PC-3 (cell line): ENCODE results near the gene AUTS2. TPM values are rescaled to one million over a fixed set of nuclear protein-coding genes. Genes with fewer than 3 reads are reported as not detected.

ENCODE experiments used
- ATAC-seq: fragments of 200-7000 bp; cut with Tn5 transposase; 2 replicates; pipeline ENCODE4 v1.9.1; 2020; ENCODE audit warnings: mild to moderate bottlenecking, moderate library complexity
- BruUV-seq: library from RNA; stranded (reverse); fragments of 400-500 nt; replicated peaks from 2 replicates; lab custom pipeline; 2021; lab: Mats Ljungman, UMichigan
- CTCF ChIA-PET: fragments of 300-600 bp; sonication (Branson Sonifier 250); formaldehyde crosslinking; loops from one replicate; lab custom pipeline; 2022; ENCODE audit warnings: antibody characterized with exemption; lab: Charles Lee
- POLR2A ChIA-PET: fragments of 300-600 bp; sonication (Branson Sonifier 250); formaldehyde crosslinking; loops from one replicate; lab custom pipeline; 2022; ENCODE audit warnings: antibody characterized with exemption; ENCODE audit not compliant: unreplicated experiment; lab: Charles Lee
- DNase-seq: peaks from one replicate; pipeline ENCODE4 v3.0.0-alpha.2; 2015
- H2AFZ ChIP-seq: fragments of 300-600 bp; sonication (generic); 2 replicates; pipeline ENCODE4 v1.6.0; 2016; ENCODE audit warnings: antibody characterized with exemption, low read length
- H3F3A ChIP-seq: fragments of 300-600 bp; sonication (generic); one replicate; pipeline ENCODE4 v1.6.0; 2017; ENCODE audit warnings: antibody characterized with exemption, low read length, control low read depth, mild to moderate bottlenecking; ENCODE audit not compliant: unreplicated experiment
- H3K27ac ChIP-seq: fragments of 300-600 bp; sonication (generic); 2 replicates; pipeline ENCODE4 v1.5.1; 2016; ENCODE audit warnings: mild to moderate bottlenecking, low read length
- H3K27me3 ChIP-seq: fragments of 300-600 bp; sonication (generic); 2 replicates; pipeline ENCODE4 v1.6.1; 2016; ENCODE audit warnings: low read length, mixed read lengths
- H3K36me3 ChIP-seq: fragments of 300-600 bp; sonication (generic); 2 replicates; pipeline ENCODE4 v1.6.1; 2016; ENCODE audit warnings: low read depth, mixed run types, low read length, mixed read lengths
- H3K4me1 ChIP-seq: fragments of 300-600 bp; sonication (generic); 2 replicates; pipeline ENCODE4 v1.5.1; 2016; ENCODE audit warnings: low read length; ENCODE audit not compliant: insufficient read depth
- H3K4me2 ChIP-seq: fragments of 300-600 bp; sonication (generic); 2 replicates; pipeline ENCODE4 v1.6.0; 2016; ENCODE audit warnings: low read length
- H3K4me3 ChIP-seq: fragments of 300-600 bp; sonication (generic); 2 replicates; pipeline ENCODE4 v1.5.1; 2016; ENCODE audit warnings: mild to moderate bottlenecking, low read length, mixed read lengths
- H3K79me2 ChIP-seq: fragments of 300-600 bp; sonication (generic); 2 replicates; pipeline ENCODE4 v1.6.1; 2017; ENCODE audit warnings: low read length, mixed read lengths
- H3K9ac ChIP-seq: fragments of 300-600 bp; sonication (generic); 2 replicates; pipeline ENCODE4 v1.6.0; 2016; ENCODE audit warnings: mild to moderate bottlenecking, low read length
- H3K9me2 ChIP-seq: fragments of 300-600 bp; sonication (generic); replicated peaks from 2 replicates; pipeline ENCODE4 v1.6.1; 2016; ENCODE audit warnings: mixed run types, low read length, mixed read lengths
- H3K9me3 ChIP-seq: fragments of 300-600 bp; sonication (generic); 2 replicates; pipeline ENCODE4 v1.6.1; 2016; ENCODE audit warnings: low read length, mixed read lengths
- H4K20me1 ChIP-seq: fragments of 300-600 bp; sonication (generic); 2 replicates; pipeline ENCODE4 v1.6.1; 2016; ENCODE audit warnings: low read length, mixed read lengths
- CTCF ChIP-seq: fragments of 300-600 bp; sonication (generic); conservative IDR thresholded peaks from 2 replicates; pipeline ENCODE4 v1.5.1; 2017; ENCODE audit warnings: antibody characterized with exemption, low read depth, mild to moderate bottlenecking, low read length
- EZH2 ChIP-seq: fragments of 300-600 bp; sonication (generic); IDR thresholded peaks from one replicate; pipeline ENCODE4 v1.6.1; 2017; ENCODE audit warnings: antibody characterized with exemption, mild to moderate bottlenecking, low read length; ENCODE audit not compliant: unreplicated experiment
- EZH2phosphoT487 ChIP-seq: fragments of 300-600 bp; sonication (generic); IDR thresholded peaks from 2 replicates; pipeline ENCODE4 v1.6.1; 2018; ENCODE audit warnings: mild to moderate bottlenecking, antibody characterized with exemption, low read length, borderline replicate concordance
- intact Hi-C: fragments of 100-400 bp; cut with micrococcal nuclease; formaldehyde crosslinking; loops from 2 replicates; pipeline ENCODE4 v1.9.0; 2023
- total RNA-seq: library from RNA; depleted of rRNA; stranded (reverse); fragments of >200 nt; gene quantifications from 2 replicates; pipeline ENCODE4 v1.2.3, GENCODE V29; 2014

The AUTS2 gene
- total RNA-seq, 1 experiment from 2014 or later: not detected

- no peak for DNase-seq
- no peaks in the 10 kb centered on the region for H3K9me2 ChIP-seq
- H3K4me3 ChIP-seq: no peak overlapping the region
- H3K9me3 ChIP-seq: peaks cover 14% of the 10 kb centered on the region; the same call in 1 of the 2 replicates
- no peaks in the 10 kb centered on the region for H3K79me2 ChIP-seq
- BruUV-seq: no TSS peak
- H3K9ac ChIP-seq: no peak overlapping the region
- no peaks in the 10 kb centered on the region for H3K36me3 ChIP-seq
- no peaks in the 10 kb centered on the region for H3K4me1 ChIP-seq
- POLR2A ChIA-PET: no interaction called here
- no peak overlapping the region for H3K4me2 ChIP-seq
- CTCF ChIA-PET: no interaction called here
- ATAC-seq: no peak
- no peak overlapping the region for H3K27ac ChIP-seq
- intact Hi-C loops: no loop called here
- no peaks in the 10 kb centered on the region for H4K20me1 ChIP-seq
- no peaks in the 10 kb centered on the region for H3F3A ChIP-seq
- TF ChIP-seq EZH2 (no peak), CTCF (no peak), EZH2phosphoT487 (no peak)
- H3K27me3 ChIP-seq: no peaks in the 10 kb centered on the region
- no peak overlapping the region for H2AFZ ChIP-seq
Measured at GRCh38 chr7:69956541-69956940, 358.3 kb downstream of the AUTS2 start.

GRCh38 chr7:69957661-69958060 lies 359.4 kb downstream of the AUTS2 start:
- Histone ChIP-seq H3K9ac (no peak overlapping the region), H3K36me3 (no peaks in the 10 kb centered on the region), H3K4me1 (no peaks in the 10 kb centered on the region), H3K27ac (no peak overlapping the region), H3K9me3 (peaks cover 14% of the 10 kb centered on the region; the same call in 1 of the 2 replicates), H3K27me3 (no peaks in the 10 kb centered on the region), H3K9me2 (no peaks in the 10 kb centered on the region), H3K79me2 (no peaks in the 10 kb centered on the region), H4K20me1 (no peaks in the 10 kb centered on the region), H3F3A (no peaks in the 10 kb centered on the region), H3K4me2 (no peak overlapping the region), H3K4me3 (no peak overlapping the region), H2AFZ (no peak overlapping the region)
- ChIA-PET POLR2A (interaction anchor here (0.6 kb wide), 1 partner anchor 30 kb away, joined by 4 read pairs; no protein-coding TSS in a partner anchor), CTCF (no interaction called here)
- intact Hi-C loops: no loop called here
- no peak for TF ChIP-seq EZH2
- TF ChIP-seq CTCF: no peak
- TF ChIP-seq EZH2phosphoT487: no peak
- BruUV-seq: no TSS peak
- no peak for DNase-seq
- no peak for ATAC-seq

- TF ChIP-seq EZH2phosphoT487 (no peak), CTCF (no peak), EZH2 (no peak)
- POLR2A ChIA-PET: no interaction called here
- CTCF ChIA-PET: no interaction called here
Measured at GRCh38 chr7:69959789-69960499, 361.7 kb downstream of the AUTS2 start.

More at GRCh38 chr7:69959789-69960499, 361.7 kb downstream of the AUTS2 start:
- Histone ChIP-seq H3K9me2 (no peaks in the 10 kb centered on the region), H3K27ac (no peak overlapping the region), H2AFZ (no peak overlapping the region), H3K4me2 (no peak overlapping the region), H3K4me1 (no peaks in the 10 kb centered on the region), H3K4me3 (no peak overlapping the region), H4K20me1 (no peaks in the 10 kb centered on the region), H3K79me2 (no peaks in the 10 kb centered on the region), H3K9me3 (peaks cover 14% of the 10 kb centered on the region; the same call in 1 of the 2 replicates), H3K27me3 (no peaks in the 10 kb centered on the region), H3K36me3 (no peaks in the 10 kb centered on the region), H3F3A (no peaks in the 10 kb centered on the region), H3K9ac (no peak overlapping the region)
- no TSS peak for BruUV-seq
- intact Hi-C loops: no loop called here
- ATAC-seq (no peak), DNase-seq (no peak)
